Measurements from ENCODE around the gene USP25.

USP25 gene

DNA sequence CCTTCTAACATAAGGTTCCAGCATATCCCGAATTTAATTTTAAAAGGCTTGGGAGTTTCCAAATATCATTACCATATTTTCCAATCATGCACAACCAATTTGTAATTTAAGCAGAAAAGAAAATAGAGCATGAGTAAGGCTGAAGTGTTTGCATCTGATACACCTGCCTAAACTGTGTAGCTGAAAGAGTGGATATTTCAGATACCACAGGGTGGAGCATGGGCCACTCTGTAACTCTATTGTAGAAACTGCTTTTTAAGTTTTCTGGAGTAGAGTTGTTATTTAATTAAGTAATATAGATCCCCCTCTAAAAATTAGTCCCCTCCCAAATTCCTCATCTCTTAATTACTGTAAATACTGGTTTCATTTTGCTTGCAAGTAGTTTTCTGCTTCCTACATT, 199.8 kb downstream of the USP25 start:
- Mint-ChIP-seq H3K9me3 (no peaks in the 10 kb centered on the region), H3K4me1 (ENCODE audit: low read depth) (no peaks in the 10 kb centered on the region), H3K27me3 (ENCODE audit: low read depth) (no peaks in the 10 kb centered on the region), H3K4me3 (no peak overlapping the region), H3K36me3 (ENCODE audit: low read depth) (no peaks in the 10 kb centered on the region), H3K27ac (no peak overlapping the region)
